MCF 10A (cell line): ENCODE results near the gene MYO10. TPM values are rescaled to one million over a fixed set of nuclear protein-coding genes. Genes with fewer than 3 reads are reported as not detected.
"Not testable (repeated sequence)": the region's sequence is repeated elsewhere in the genome, so short reads cannot be mapped to it uniquely, and the experiment has no call there.

ENCODE experiments used
- BruUV-seq: library from RNA; stranded (reverse); fragments of 400-500 nt; replicated peaks from 2 replicates; lab custom pipeline; 2021; lab: Mats Ljungman, UMichigan
- CTCF ChIA-PET: fragments of 300-600 bp; sonication (Branson Sonifier 250); formaldehyde crosslinking; extraction: SDS; loops from one replicate; lab custom pipeline; 2021; ENCODE audit warnings: antibody characterized with exemption, inconsistent platforms; lab: Yijun Ruan, JAX
- POLR2A ChIA-PET: fragments of 300-600, 350-650 bp; sonication (Branson Sonifier 250); formaldehyde crosslinking; extraction: SDS; loops from one replicate; lab custom pipeline; 2020; ENCODE audit warnings: antibody characterized with exemption, inconsistent platforms; lab: Yijun Ruan, JAX
- DNase-seq: peaks from one replicate; pipeline ENCODE4 v3.0.0-alpha.2; 2018; ENCODE audit not compliant: unreplicated experiment
- H3K27ac Mint-ChIP-seq: one replicate; pipeline ENCODE4 v1.8.0; 2022; ENCODE audit warnings: mild to moderate bottlenecking, low read depth, mixed read lengths; ENCODE audit not compliant: unreplicated experiment
- H3K27me3 Mint-ChIP-seq: one replicate; pipeline ENCODE4 v1.8.0; 2022; ENCODE audit warnings: mixed read lengths; ENCODE audit not compliant: insufficient read depth, unreplicated experiment
- H3K36me3 Mint-ChIP-seq: one replicate; pipeline ENCODE4 v1.8.0; 2022; ENCODE audit warnings: mild to moderate bottlenecking, moderate library complexity, mixed read lengths; ENCODE audit not compliant: insufficient read depth, unreplicated experiment
- H3K4me1 Mint-ChIP-seq: one replicate; pipeline ENCODE4 v1.8.0; 2022; ENCODE audit warnings: mixed read lengths; ENCODE audit not compliant: insufficient read depth, unreplicated experiment
- H3K4me3 Mint-ChIP-seq: one replicate; pipeline ENCODE4 v1.8.0; 2022; ENCODE audit warnings: mild to moderate bottlenecking, moderate library complexity, mixed read lengths; ENCODE audit not compliant: unreplicated experiment
- H3K9me3 Mint-ChIP-seq: one replicate; pipeline ENCODE4 v1.8.0; 2022; ENCODE audit warnings: mixed read lengths; ENCODE audit not compliant: unreplicated experiment
- CTCF ChIP-seq: fragments of 200-600 bp; IDR thresholded peaks from one replicate; pipeline ENCODE4 v1.8.0; 2022; ENCODE audit warnings: antibody characterized with exemption, mild to moderate bottlenecking; ENCODE audit not compliant: unreplicated experiment
- intact Hi-C: fragments of 100-400 bp; cut with micrococcal nuclease; formaldehyde crosslinking; loops from 2 replicates; pipeline ENCODE4 v1.14.1; 2022
- total RNA-seq: library from RNA; stranded (reverse); gene quantifications from 2 replicates; pipeline ENCODE4 v1.2.3, GENCODE V29; 2022

Gene MYO10
- total RNA-seq, 1 experiment from 2014 or later, result 35.7 TPM

GRCh38 chr5:16879650-16880049, 56.4 kb downstream of the MYO10 start:
- DNase-seq, result no peak
- H3K36me3 Mint-ChIP-seq, result peaks cover 6% of the 10 kb centered on the region
- ChIA-PET CTCF (no interaction called here), POLR2A (no interaction called here)
- no peaks in the 10 kb centered on the region for H3K4me1 Mint-ChIP-seq
- H3K4me3 Mint-ChIP-seq, result no peak overlapping the region
- no peak for TF ChIP-seq CTCF
- no peaks in the 10 kb centered on the region for H3K27me3 Mint-ChIP-seq
- intact Hi-C loops, result no loop called here
- H3K27ac Mint-ChIP-seq, result no peak overlapping the region
- no peaks in the 10 kb centered on the region for H3K9me3 Mint-ChIP-seq
- BruUV-seq, result no TSS peak

- no peak overlapping the region for H3K4me3 Mint-ChIP-seq
- intact Hi-C loops, result no loop called here
- CTCF ChIA-PET, result interaction anchor here (0.7 kb wide), 1 partner anchor 31 kb away, joined by 5 read pairs; no protein-coding TSS in a partner anchor
- H3K9me3 Mint-ChIP-seq, result no peaks in the 10 kb centered on the region
- no TSS peak for BruUV-seq
- POLR2A ChIA-PET, result interaction anchor here (0.7 kb wide), 1 partner anchor 85 kb away, joined by 3 read pairs; no protein-coding TSS in a partner anchor
- DNase-seq, result no peak
- H3K27ac Mint-ChIP-seq, result no peak overlapping the region
- H3K27me3 Mint-ChIP-seq, result no peaks in the 10 kb centered on the region
- no peaks in the 10 kb centered on the region for H3K4me1 Mint-ChIP-seq
- peaks cover 6% of the 10 kb centered on the region for H3K36me3 Mint-ChIP-seq
- no peak for TF ChIP-seq CTCF
Observed at GRCh38 chr5:16879191-16879590, 56.9 kb downstream of the MYO10 start.

GRCh38 chr5:16877267-16877935, 58.7 kb downstream of the MYO10 start:
- POLR2A ChIA-PET, result no interaction called here
- no peaks in the 10 kb centered on the region for H3K4me1 Mint-ChIP-seq
- DNase-seq, result no peak
- peaks cover 6% of the 10 kb centered on the region for H3K36me3 Mint-ChIP-seq
- H3K9me3 Mint-ChIP-seq, result no peaks in the 10 kb centered on the region
- H3K27ac Mint-ChIP-seq, result no peak overlapping the region
- intact Hi-C loops, result no loop called here
- no peaks in the 10 kb centered on the region for H3K27me3 Mint-ChIP-seq
- no peak for TF ChIP-seq CTCF
- no peak overlapping the region for H3K4me3 Mint-ChIP-seq
- BruUV-seq, result no TSS peak
- CTCF ChIA-PET, result interaction anchor here (0.7 kb wide), 1 partner anchor 53 kb away, joined by 3 read pairs; no protein-coding TSS in a partner anchor

GRCh38 chr5:16874424-16874823, 61.7 kb downstream of the MYO10 start:
- H3K4me3 Mint-ChIP-seq, H3K27ac Mint-ChIP-seq, intact Hi-C loops, H3K9me3 Mint-ChIP-seq, BruUV-seq, H3K27me3 Mint-ChIP-seq, POLR2A ChIA-PET, DNase-seq, CTCF ChIA-PET: not testable (repeated sequence)
- peaks cover 18% of the 10 kb centered on the region for H3K4me1 Mint-ChIP-seq
- H3K36me3 Mint-ChIP-seq, result peaks cover 13% of the 10 kb centered on the region
